ENCODE results near the gene PLAA.

Gene PLAA

DNA sequence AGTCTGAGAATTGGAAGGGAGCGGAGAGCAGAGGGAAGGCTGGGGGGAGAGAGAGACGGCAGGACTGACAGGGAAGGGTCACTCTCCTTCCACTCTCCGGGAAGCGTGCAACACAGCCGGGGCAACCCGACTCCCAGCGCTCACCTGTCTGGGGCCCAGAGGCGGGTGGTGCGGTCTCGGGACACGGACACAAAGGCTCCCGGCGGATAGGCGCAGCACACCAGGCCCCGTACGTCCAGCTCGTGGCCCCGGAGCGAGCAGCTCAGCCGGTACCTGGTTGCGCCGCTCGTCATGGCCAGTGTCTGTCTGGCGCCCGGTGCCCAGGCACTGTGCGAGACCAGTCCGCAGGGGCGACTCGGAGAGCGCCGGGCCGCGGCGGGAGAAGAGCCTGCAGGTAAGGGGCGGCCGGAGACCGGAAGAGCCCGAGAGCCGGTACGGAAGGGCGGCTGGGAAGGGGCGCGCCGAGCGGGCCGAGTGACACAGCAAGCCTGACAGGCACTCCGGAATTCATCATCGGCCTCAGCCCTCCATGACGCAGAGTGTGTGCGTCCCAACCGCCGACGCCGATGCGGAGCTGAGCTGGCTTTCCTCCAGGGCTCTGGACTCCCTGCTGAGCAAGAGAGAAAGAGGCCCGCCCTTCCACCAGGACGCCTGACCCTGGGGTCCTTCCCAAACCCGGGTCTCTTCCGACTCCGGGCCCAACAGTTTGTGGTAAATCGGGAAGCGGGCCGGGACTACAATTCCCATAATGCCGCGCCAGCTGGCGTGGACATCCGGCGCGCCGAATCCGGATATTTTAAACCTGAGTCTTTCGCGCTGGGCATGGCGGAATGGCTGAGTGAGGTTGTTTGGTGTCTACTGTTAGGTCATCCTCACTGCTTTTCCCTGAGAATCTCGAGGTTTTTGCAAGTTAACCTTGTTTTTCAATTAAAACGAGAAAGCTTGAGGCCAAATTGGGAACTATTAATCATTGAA lies at the start of gene PLAA:
Gene PLAA, minus strand, starts transcription at position 490 of the 975 bp plus-strand sequence. Its CDS starts 197 bp downstream, at position 293.
- DNase-seq (ENCODE audit: low spot score), result peak; percentile 89
- Mint-ChIP-seq H3K4me1 (ENCODE audit: low read depth) (peaks cover 34% of the 10 kb centered on the region), H3K9me3 (no peaks in the 10 kb centered on the region), H3K4me3 (peak within 1 kb of the TSS; percentile 97), H3K36me3 (ENCODE audit: low read depth) (peaks cover 28% of the 10 kb centered on the region), H3K27ac (peak within 1 kb of the TSS; percentile 100), H3K27me3 (ENCODE audit: low read depth) (no peaks in the 10 kb centered on the region)

DNA sequence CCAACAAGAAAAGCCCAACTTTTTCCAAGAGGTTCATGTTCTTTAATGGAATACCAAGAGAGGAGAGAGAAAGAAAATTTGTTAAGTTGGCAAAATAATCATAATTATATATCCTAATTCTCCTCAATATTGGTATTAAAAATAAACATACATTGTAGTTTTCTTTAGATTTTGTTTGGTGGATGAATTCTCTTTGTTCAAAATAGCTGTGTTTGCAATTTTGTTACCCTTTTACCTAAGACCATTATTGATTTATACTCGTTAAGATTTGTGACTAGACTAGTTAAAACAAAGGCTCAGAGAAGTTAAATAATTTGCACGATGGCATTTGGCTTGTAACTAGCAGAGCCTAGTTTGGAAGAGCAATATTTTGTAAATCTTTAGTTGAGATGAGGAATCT lies 48.8 kb upstream of the PLAA start:
- DNase-seq (ENCODE audit: low spot score), result no peak
- Mint-ChIP-seq H3K9me3 (no peaks in the 10 kb centered on the region), H3K27me3 (ENCODE audit: low read depth) (no peaks in the 10 kb centered on the region), H3K27ac (no peak overlapping the region), H3K36me3 (ENCODE audit: low read depth) (no peaks in the 10 kb centered on the region), H3K4me3 (no peak overlapping the region), H3K4me1 (ENCODE audit: low read depth) (no peaks in the 10 kb centered on the region)

DNA sequence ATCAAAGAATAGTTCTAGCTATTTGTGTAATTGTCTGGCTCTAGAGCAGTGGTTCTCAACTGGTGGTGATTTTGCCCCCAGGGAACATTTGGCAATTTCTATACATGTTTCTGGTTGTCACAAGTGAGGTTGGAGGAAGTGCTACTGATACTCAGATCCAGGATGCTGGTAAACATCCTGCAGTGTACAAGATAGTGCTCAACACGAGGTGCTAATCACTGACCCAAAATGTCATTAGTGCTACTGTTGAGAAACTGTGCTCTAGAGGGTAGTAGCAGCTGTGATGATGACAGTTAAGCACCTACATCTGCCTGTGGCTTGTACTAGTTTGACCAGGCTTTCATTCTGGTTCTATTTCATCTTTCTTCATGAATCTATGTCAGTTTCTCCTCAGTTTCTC lies 36.3 kb upstream of the PLAA start:
- Mint-ChIP-seq H3K27me3 (ENCODE audit: low read depth) (no peaks in the 10 kb centered on the region), H3K27ac (no peak overlapping the region), H3K36me3 (ENCODE audit: low read depth) (peaks cover 7% of the 10 kb centered on the region), H3K4me1 (ENCODE audit: low read depth) (no peaks in the 10 kb centered on the region), H3K9me3 (no peaks in the 10 kb centered on the region), H3K4me3 (no peak overlapping the region)
- no peak for DNase-seq (ENCODE audit: low spot score)

DNA sequence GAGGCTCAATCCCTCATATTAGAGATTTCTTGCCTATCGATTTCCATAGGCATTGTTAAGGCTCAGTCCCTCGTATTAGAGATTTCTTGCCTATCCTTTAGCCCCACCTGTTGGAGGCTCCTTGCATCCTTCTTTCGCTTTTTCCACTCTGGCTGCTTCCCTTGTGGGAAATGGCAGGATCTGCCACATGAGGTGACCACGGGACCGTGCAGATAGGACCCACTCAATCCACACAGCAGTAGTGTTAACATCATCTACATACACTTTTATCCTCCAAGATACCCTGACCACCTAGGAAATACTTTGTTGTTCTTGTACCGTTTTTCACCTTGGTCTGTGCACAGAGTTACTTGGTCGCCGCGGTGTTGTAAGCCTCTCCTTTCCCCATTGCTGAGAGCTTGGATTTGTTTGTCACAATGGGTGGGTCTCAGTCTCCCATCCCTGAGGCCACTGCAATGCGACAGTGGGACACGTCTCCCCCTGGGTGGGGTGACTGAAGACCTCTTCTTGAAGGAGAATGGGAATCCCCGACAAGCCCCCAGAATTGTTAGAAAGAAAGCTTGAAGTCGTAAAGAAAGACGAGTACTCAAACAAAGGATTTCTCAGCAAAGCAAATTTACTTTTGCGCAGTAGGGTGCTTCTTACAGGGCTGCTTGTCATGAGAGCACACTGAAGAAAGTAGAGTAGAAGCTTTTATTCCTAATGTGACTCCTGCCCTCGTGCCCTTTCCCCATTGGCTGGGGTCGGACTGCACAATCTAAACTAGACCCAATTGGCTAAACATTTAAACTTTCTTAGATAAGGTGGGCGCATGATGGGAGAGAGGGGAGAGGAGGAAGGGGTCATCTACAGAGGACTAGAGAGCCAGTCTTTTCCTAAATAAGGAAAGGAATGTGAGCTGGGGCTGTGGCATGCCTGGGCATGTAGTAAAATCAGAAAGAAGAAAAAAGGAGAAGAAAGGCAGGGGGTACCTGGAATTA lies 29.0 kb upstream of the PLAA start:
- Mint-ChIP-seq H3K36me3 (ENCODE audit: low read depth) (no peaks in the 10 kb centered on the region), H3K4me1 (ENCODE audit: low read depth) (no peaks in the 10 kb centered on the region), H3K27me3 (ENCODE audit: low read depth) (no peaks in the 10 kb centered on the region), H3K27ac (no peak overlapping the region), H3K9me3 (no peaks in the 10 kb centered on the region), H3K4me3 (no peak overlapping the region)
- DNase-seq (ENCODE audit: low spot score), result no peak

DNA sequence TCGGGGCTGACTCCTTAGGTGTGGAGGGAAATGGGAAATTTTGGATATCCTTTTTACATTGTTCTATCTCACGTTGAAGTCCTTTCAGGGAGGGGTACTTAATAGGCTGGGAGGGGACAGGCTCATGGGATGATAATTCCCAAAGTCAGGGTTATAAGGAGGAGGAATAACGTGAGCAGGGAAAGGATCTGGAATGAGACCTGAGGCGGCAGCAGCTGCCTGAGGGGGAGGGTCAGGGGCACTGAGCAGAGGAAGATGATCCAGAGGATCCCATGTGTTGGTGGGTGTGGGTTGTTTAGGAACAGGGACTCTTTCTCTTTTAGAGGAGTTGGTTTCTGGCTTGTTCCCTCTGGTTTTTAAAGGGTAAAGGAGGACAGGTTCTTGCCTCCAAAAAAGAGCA lies 27.9 kb upstream of the PLAA start:
- Mint-ChIP-seq H3K27ac (no peak overlapping the region), H3K36me3 (ENCODE audit: low read depth) (no peaks in the 10 kb centered on the region), H3K9me3 (no peaks in the 10 kb centered on the region), H3K4me1 (ENCODE audit: low read depth) (no peaks in the 10 kb centered on the region), H3K27me3 (ENCODE audit: low read depth) (no peaks in the 10 kb centered on the region), H3K4me3 (no peak overlapping the region)
- no peak for DNase-seq (ENCODE audit: low spot score)

DNA sequence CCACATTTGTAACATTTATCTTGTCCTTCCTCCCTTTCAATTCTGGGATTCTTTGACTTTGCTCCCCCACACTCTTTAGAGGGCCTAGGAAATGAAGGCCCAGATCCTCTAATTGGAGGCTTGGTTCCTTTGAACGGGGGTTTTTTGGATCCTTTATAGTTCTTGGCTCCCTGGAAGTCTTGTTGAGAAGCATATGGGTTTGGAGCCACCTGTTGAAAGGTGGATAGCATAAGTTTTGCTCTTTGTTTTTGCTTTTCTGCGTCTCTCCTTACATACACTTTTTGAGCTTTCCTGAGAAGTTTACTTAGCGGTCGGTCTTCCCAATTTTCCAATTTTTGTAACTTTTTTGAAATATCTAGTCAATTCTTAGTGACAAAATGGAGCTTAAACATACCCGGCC lies 26.9 kb upstream of the PLAA start:
- Mint-ChIP-seq H3K27ac (no peak overlapping the region), H3K27me3 (ENCODE audit: low read depth) (no peaks in the 10 kb centered on the region), H3K4me3 (no peak overlapping the region), H3K4me1 (ENCODE audit: low read depth) (no peaks in the 10 kb centered on the region), H3K9me3 (no peaks in the 10 kb centered on the region), H3K36me3 (ENCODE audit: low read depth) (no peaks in the 10 kb centered on the region)
- DNase-seq (ENCODE audit: low spot score), result no peak

DNA sequence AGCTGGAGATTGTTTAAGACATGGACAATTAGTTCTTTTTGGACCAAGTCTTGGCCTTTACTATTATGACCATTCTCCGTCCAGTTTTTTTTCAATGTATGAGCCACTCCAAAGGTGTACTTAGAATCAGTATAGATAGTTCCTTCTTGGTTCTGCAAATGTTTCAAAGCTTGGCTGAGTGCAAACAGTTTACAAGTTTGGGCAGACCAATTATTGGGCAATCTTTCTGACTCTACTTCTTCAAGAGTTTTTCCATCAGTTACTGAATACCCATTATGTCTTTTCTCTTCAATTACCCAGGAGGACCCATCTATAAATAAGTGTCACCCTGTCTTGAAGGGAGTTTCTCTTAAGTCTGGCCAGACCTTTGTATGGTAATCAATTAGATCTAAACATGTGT lies 24.7 kb upstream of the PLAA start:
- Mint-ChIP-seq H3K4me1 (ENCODE audit: low read depth) (no peaks in the 10 kb centered on the region), H3K4me3 (no peak overlapping the region), H3K27me3 (ENCODE audit: low read depth) (no peaks in the 10 kb centered on the region)

DNA sequence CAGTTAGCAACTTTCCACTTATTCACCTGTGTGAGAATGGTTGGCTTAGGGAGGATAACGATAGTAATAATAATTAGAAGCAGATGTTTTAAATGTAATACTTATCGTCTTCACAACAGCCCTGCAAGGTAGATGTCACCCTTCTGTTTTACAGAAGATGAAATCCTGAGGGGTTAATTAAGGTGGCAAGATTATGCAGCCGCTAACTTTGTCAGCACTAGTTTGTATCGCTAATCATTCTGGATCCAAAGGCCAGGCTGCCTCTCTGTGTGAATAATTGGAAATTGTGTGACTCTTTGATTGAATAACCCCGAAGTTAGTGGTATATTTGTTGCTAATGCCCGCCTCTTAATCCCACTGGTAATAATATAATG lies 9.8 kb upstream of the PLAA start:
- no peaks in the 10 kb centered on the region for H3K9me3 Mint-ChIP-seq
- H3K36me3 Mint-ChIP-seq (ENCODE audit: low read depth), result no peaks in the 10 kb centered on the region
- H3K4me1 Mint-ChIP-seq (ENCODE audit: low read depth), result peaks cover 40% of the 10 kb centered on the region
- peak overlapping the region; percentile 87 for H3K4me3 Mint-ChIP-seq
- no peaks in the 10 kb centered on the region for H3K27me3 Mint-ChIP-seq (ENCODE audit: low read depth)
- H3K27ac Mint-ChIP-seq, result peak overlapping the region; percentile 96
- no peak for DNase-seq (ENCODE audit: low spot score)

More for the DNA sequence above, 24.7 kb upstream of the PLAA start:
- DNase-seq (ENCODE audit: low spot score), result no peak
- Mint-ChIP-seq H3K27ac (no peak overlapping the region), H3K36me3 (ENCODE audit: low read depth) (peaks cover 3% of the 10 kb centered on the region), H3K9me3 (peaks cover 3% of the 10 kb centered on the region)

DNA sequence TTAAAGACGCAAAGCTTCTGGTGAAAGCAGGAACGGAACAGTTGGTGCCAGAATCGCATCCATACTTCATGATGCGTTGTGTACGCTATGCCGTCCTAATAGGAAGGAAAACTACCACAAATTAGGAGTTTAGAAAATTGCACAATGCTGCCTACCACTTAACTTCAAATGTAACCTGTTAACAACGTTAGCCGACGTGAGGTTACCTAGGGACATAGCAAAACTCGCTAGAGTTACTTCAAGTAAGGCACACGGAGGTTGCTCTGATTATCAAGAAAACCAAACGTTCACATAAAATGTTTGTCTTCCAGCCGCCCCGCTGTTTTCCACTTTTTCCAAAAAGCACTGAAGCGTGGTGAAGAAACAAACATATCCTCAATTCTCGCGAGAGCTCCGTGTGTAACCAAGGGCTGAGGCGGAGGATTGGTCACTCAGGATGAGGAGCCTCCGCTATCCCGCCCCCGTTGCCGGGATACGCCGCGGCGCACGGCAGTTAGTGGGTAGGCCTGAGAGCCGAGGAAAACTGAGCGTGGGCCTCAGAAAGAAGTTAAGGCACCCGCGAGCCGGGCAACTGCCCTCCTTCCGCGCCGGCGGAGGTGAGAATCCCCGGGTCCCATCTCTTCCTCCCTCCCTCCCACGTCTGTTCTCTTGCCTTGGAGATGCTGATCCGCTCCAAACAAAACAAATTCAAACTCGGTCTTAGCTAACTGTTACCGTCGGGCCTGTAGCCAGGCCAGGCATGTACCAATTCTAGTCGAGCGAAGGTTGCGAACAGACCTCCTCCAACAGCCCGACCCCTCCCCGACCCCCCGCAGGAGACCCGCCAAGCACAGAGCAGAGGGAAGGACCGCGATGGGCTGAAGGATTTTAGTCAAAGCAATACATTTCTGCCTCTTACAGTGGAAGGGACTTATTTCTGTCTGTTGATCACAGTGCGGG lies 9.1 kb upstream of the PLAA start, which contains the start of gene IFT74:
Gene IFT74, plus strand, starts transcription at position 492 of the 939 bp plus-strand sequence. CDS start 5,556 bp downstream, outside the sequence.
- Mint-ChIP-seq H3K27ac (peak within 1 kb of the TSS; percentile 96), H3K36me3 (ENCODE audit: low read depth) (no peaks in the 10 kb centered on the region), H3K27me3 (ENCODE audit: low read depth) (no peaks in the 10 kb centered on the region), H3K4me1 (ENCODE audit: low read depth) (peaks cover 36% of the 10 kb centered on the region), H3K4me3 (peak within 1 kb of the TSS; percentile 87), H3K9me3 (no peaks in the 10 kb centered on the region)
- peak; percentile 96 for DNase-seq (ENCODE audit: low spot score)

DNA sequence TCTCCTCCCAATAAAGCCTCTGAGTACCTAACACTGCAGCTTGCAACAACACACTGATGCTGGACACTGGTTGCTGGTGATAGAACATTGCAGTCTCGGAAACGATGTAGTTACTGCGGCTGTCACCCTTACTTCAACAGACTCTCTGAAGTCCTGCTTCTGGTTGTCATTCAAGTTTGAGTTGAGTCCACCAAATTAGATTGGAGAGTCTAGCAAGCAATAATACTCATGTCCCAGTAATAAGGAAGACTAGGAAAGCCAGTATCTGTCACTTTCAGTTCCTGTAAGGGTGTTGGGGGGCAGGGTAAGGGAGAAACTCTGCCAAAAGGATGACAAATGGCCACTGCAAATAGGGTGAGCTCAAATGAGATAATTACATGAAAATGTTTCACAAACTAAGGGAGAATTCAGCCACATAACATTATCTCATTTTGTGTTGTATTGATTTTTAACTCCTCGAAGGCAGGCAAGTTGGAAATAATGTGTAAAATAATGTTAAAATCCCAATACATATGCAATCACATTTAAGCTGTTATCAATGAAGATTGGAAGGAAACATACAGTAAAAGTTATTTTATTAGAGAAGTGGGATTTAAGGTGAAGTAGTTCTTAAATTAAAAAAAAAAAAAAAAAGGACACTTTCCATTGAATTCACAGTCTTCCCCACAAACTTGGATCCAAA lies 8.3 kb upstream of the PLAA start:
- H3K27me3 Mint-ChIP-seq (ENCODE audit: low read depth), result no peaks in the 10 kb centered on the region
- DNase-seq (ENCODE audit: low spot score), result no peak
- H3K36me3 Mint-ChIP-seq (ENCODE audit: low read depth), result no peaks in the 10 kb centered on the region
- peak overlapping the region; percentile 87 for H3K4me3 Mint-ChIP-seq
- H3K9me3 Mint-ChIP-seq, result no peaks in the 10 kb centered on the region
- H3K4me1 Mint-ChIP-seq (ENCODE audit: low read depth), result peaks cover 36% of the 10 kb centered on the region
- H3K27ac Mint-ChIP-seq, result peak overlapping the region; percentile 96

DNA sequence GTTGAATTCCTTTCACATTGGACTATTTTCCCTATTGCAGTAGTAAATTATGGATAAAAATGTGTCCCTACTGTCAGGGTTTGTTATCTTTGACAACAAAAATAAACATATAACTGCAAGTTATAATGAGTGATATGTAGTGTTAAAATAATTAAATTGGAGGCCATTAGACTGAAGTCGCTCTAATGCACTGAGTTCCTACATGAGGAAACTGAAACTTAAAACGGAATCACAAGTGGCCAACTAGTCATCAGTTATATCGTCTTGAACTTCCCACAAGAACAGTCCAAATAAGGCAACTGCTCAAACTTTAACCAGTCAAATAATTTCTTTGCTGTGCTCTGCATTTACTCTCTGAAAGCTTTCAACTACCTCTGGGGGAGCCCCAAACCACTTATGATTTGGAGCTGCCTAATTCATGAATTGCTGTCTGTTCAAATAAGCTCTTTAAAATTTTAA lies 7.0 kb upstream of the PLAA start:
- peak overlapping the region; percentile 47 for H3K4me3 Mint-ChIP-seq
- no peaks in the 10 kb centered on the region for H3K9me3 Mint-ChIP-seq
- no peaks in the 10 kb centered on the region for H3K27me3 Mint-ChIP-seq (ENCODE audit: low read depth)
- H3K4me1 Mint-ChIP-seq (ENCODE audit: low read depth), result peaks cover 36% of the 10 kb centered on the region
- H3K36me3 Mint-ChIP-seq (ENCODE audit: low read depth), result no peaks in the 10 kb centered on the region
- no peak for DNase-seq (ENCODE audit: low spot score)
- H3K27ac Mint-ChIP-seq, result peak overlapping the region; percentile 65

DNA sequence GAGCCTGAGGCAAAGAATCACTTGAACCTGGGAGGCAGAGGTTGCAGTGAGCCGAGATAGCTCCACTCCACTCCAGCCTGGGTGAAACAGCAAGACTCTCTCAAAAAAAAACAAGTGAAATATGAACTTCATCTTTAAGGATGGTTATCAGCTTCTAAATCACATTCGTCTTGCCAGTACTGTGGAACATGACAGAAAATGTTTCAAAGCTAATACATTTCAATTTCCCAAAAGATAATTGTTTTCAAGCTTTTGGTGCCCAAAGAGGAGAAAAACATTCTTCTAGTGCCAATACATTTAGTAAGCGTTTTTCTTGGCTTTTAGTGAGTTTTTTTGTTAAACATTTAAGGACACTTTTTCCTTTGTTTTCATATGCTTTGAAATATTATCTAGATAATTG lies 4.8 kb upstream of the PLAA start:
- no peaks in the 10 kb centered on the region for H3K9me3 Mint-ChIP-seq
- H3K4me3 Mint-ChIP-seq, result no peak overlapping the region
- H3K27me3 Mint-ChIP-seq (ENCODE audit: low read depth), result no peaks in the 10 kb centered on the region
- DNase-seq (ENCODE audit: low spot score), result no peak
- H3K27ac Mint-ChIP-seq, result no peak overlapping the region
- no peaks in the 10 kb centered on the region for H3K36me3 Mint-ChIP-seq (ENCODE audit: low read depth)
- peaks cover 34% of the 10 kb centered on the region for H3K4me1 Mint-ChIP-seq (ENCODE audit: low read depth)

All from T-helper 2 cell treated with Interferon-gamma antibody and Interleukin-4, amounts not matched to agents 5 μg/mL and 100 μg/mL, for 36 hours (primary cell).